Tibial nerve (tissue), 3 donors: ENCODE measurements around the gene CHSY3.

Experiments
- CTCF ChIP-seq, 5 experiments: fragments of 200-600 bp in 3 of 5; fragments of 450-650 bp in 2 of 5; sonication (generic) in 3 of 5; IDR thresholded peaks; one replicate each; pipeline ENCODE4 v1.5.1; 2016 to 2019; ENCODE audit warnings: antibody characterized with exemption in 5 of 5, mild to moderate bottlenecking in 3 of 5, moderate library complexity in 2 of 5
- POLR2A ChIP-seq, 2 donors: fragments of 450-650 bp; IDR thresholded peaks; one replicate each; pipeline ENCODE4 v1.6.1; 2017; ENCODE audit warnings: antibody characterized with exemption in 2 of 2, mild to moderate bottlenecking in 2 of 2, moderate library complexity in 2 of 2

DNA sequence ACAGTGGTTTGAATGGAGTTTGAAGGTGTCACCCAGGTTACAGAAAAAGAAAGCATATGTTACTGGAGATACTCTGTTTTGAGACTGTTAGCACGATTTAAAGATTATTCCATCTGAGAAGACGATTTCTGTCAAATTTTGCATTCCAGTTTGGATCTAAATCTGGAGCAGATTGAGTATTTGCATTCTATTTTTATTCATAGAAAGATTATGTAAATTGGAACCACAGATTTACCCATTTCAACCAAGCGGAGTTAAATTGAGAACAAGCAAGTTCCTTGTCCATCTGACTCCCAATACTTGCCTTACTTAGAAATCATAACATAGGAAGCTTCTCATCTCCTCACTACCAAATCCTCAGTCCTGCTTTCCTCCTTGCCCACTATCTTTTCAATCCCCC lies 255.7 kb downstream of the CHSY3 start:
- TF ChIP-seq CTCF (IDR thresholded peaks at IDR 0.05) (no peak), POLR2A (IDR thresholded peaks at IDR 0.05) (no peak)
